ENCODE data around the gene TEX12.
"Not testable (repeated sequence)": the region's sequence is repeated elsewhere in the genome, so short reads cannot be mapped to it uniquely, and the experiment has no call there.

TEX12 gene

GRCh38 chr11:112167145-112167544 is at the start of gene TEX12:
TSS of gene TEX12 (plus strand) at chr11:112167372. CDS start at chr11:112169269, 1,897 bp downstream.
- DNase-seq: no peak

GRCh38 chr11:112118176-112118575 is 49.0 kb upstream of the TEX12 start:
- peak; percentile 56 for DNase-seq

GRCh38 chr11:112121981-112122615 is 45.1 kb upstream of the TEX12 start:
- no peak for DNase-seq

- DNase-seq: no peak
These were observed 44.0 kb upstream of the TEX12 start for GRCh38 chr11:112123129-112123528.

GRCh38 chr11:112127056-112127455 is 40.1 kb upstream of the TEX12 start:
- no peak for DNase-seq

- no peak for DNase-seq
These were observed 38.6 kb upstream of the TEX12 start for GRCh38 chr11:112128483-112129121.

- DNase-seq: no peak
These were observed 37.5 kb upstream of the TEX12 start for GRCh38 chr11:112129656-112130055.

- DNase-seq: no peak
These were observed 34.4 kb upstream of the TEX12 start for GRCh38 chr11:112132737-112133136.

GRCh38 chr11:112134473-112134872 is 32.7 kb upstream of the TEX12 start:
- DNase-seq: no peak

- DNase-seq: no peak
These were observed 23.6 kb upstream of the TEX12 start for GRCh38 chr11:112143597-112143996.

GRCh38 chr11:112150517-112150916 is 16.7 kb upstream of the TEX12 start:
- DNase-seq: no peak

- no peak for DNase-seq
These were observed 10.8 kb upstream of the TEX12 start for GRCh38 chr11:112156153-112156955.

- DNase-seq: peak; percentile 41
These were observed 10.0 kb upstream of the TEX12 start for GRCh38 chr11:112156956-112157766.

- no peak for DNase-seq
These were observed 7.8 kb upstream of the TEX12 start for GRCh38 chr11:112159098-112160065.

- DNase-seq: no peak
These were observed 6.9 kb upstream of the TEX12 start for GRCh38 chr11:112160091-112160848.

GRCh38 chr11:112161012-112161411 is 6.2 kb upstream of the TEX12 start:
- no peak for DNase-seq

GRCh38 chr11:112162200-112162599 is 5.0 kb upstream of the TEX12 start:
- DNase-seq: not testable (repeated sequence)

- no peak for DNase-seq
These were observed 4.2 kb upstream of the TEX12 start for GRCh38 chr11:112162761-112163546.

- no peak for DNase-seq
These were observed 3.1 kb upstream of the TEX12 start, which contains the start of gene IL18 for GRCh38 chr11:112163875-112164685. TSS of gene IL18 (minus strand) at chr11:112164094. CDS start at chr11:112155053, 9,041 bp downstream.
